CD4-positive, alpha-beta memory T cell (primary cell): ENCODE results near the gene FXYD3. TPM values are rescaled to one million over a fixed set of nuclear protein-coding genes. Genes with fewer than 3 reads are reported as not detected.

Source experiments
- CTCF ChIA-PET: fragments of 350-600 bp; sonication (Branson Sonifier 250); formaldehyde crosslinking; loops from one replicate; lab custom pipeline; 2021; ENCODE audit warnings: inconsistent platforms; ENCODE audit not compliant: partially characterized antibody; lab: Charles Lee
- POLR2A ChIA-PET: fragments of 350-600 bp; sonication (Branson Sonifier 250); formaldehyde crosslinking; loops from one replicate; lab custom pipeline; 2021; ENCODE audit not compliant: partially characterized antibody; lab: Charles Lee
- DNase-seq, 5 donors: peaks; one replicate each; pipeline versions ENCODE4 v3.0.0 to v3.0.0-alpha.2; 2020 to 2022; ENCODE audit warnings: mixed read lengths in 1 of 5
- H3K27ac ChIP-seq: one replicate; pipeline ENCODE4 v1.7.0; 2013; ENCODE audit warnings: low read depth, low read length
- H3K27me3 ChIP-seq: 2 replicates; pipeline ENCODE4 v1.7.0; 2013; ENCODE audit warnings: mild to moderate bottlenecking, low read length, moderate library complexity; ENCODE audit not compliant: insufficient read depth
- H3K36me3 ChIP-seq: 2 replicates; pipeline ENCODE4 v1.7.0; 2013; ENCODE audit warnings: mild to moderate bottlenecking, low read length, moderate library complexity; ENCODE audit not compliant: insufficient read depth
- H3K4me1 ChIP-seq: 2 replicates; pipeline ENCODE4 v1.7.0; 2013; ENCODE audit warnings: mild to moderate bottlenecking, low read length, moderate library complexity; ENCODE audit not compliant: insufficient read depth
- H3K4me3 ChIP-seq, 2 donors: one replicate each; pipeline ENCODE4 v1.7.0; 2013; ENCODE audit warnings: low read length in 2 of 2, mild to moderate bottlenecking in 1 of 2
- H3K9me3 ChIP-seq, 2 donors: one replicate each; pipeline ENCODE4 v1.7.0; 2013; ENCODE audit warnings: low read length in 2 of 2, control low read depth in 1 of 2; ENCODE audit not compliant: control insufficient read depth in 1 of 2
- H3K27ac Mint-ChIP-seq, 7 donors: one replicate each; pipeline ENCODE4 v1.8.0; 2020 to 2021; ENCODE audit warnings: mixed read lengths in 7 of 7, mild to moderate bottlenecking in 6 of 7, inconsistent platforms in 3 of 7, moderate library complexity in 3 of 7
- H3K27me3 Mint-ChIP-seq, 2 donors: one replicate each; pipeline ENCODE4 v1.8.0; 2020 to 2021; ENCODE audit warnings: mixed read lengths in 2 of 2
- H3K36me3 Mint-ChIP-seq, 2 donors: one replicate each; pipeline ENCODE4 v1.8.0; 2020 to 2021; ENCODE audit warnings: mixed read lengths in 2 of 2, inconsistent platforms in 1 of 2, mild to moderate bottlenecking in 1 of 2
- H3K4me1 Mint-ChIP-seq, 4 donors: one replicate each; pipeline ENCODE4 v1.8.0; 2020 to 2021; ENCODE audit warnings: mixed read lengths in 4 of 4, mild to moderate bottlenecking in 1 of 4
- H3K4me3 Mint-ChIP-seq, 8 donors: one replicate each; pipeline ENCODE4 v1.8.0; 2020 to 2021; ENCODE audit warnings: mixed read lengths in 8 of 8, mild to moderate bottlenecking in 7 of 8, moderate library complexity in 6 of 8, inconsistent platforms in 3 of 8
- H3K9me3 Mint-ChIP-seq, 8 donors: one replicate each; pipeline ENCODE4 v1.8.0; 2020 to 2021; ENCODE audit warnings: mixed read lengths in 8 of 8, mild to moderate bottlenecking in 5 of 8, inconsistent platforms in 3 of 8, moderate library complexity in 1 of 8
- intact Hi-C: fragments of 100-400 bp; cut with micrococcal nuclease; formaldehyde crosslinking; loops from one replicate; pipeline ENCODE4 v1.15.1; 2023
- polyA plus RNA-seq, 2 donors: library from polyadenylated mRNA; unstranded; fragments of 300-500 nt; fragmentation: Illumina TruSeq; gene quantifications; one replicate each; pipeline ENCODE4 v1.2.3, GENCODE V29; 2021
- total RNA-seq, 2 experiments: library from RNA; stranded (reverse); gene quantifications; one replicate each; pipeline ENCODE4 v1.2.3, GENCODE V29; 2021

Gene FXYD3
- total and polyA plus RNA-seq, 4 experiments from 2014 or later, result not detected

GRCh38 chr19:35114353-35115176, 1.1 kb upstream of the FXYD3 start:
- peak overlapping the region in 2 of 8 donors; percentile 25 to 36 for H3K4me3 Mint-ChIP-seq
- ChIA-PET CTCF (interaction anchor here (1.0 to 4.8 kb wide), 11 partner anchors 9 to 381 kb away, joined by 3 to 20 read pairs (median 4); partner anchors contain the start of gene LGI4), POLR2A (interaction anchor here (0.6 to 1.0 kb wide), 3 partner anchors 27 to 100 kb away, joined by 3 to 5 read pairs (median 3); no protein-coding TSS in a partner anchor)
- H3K27me3 ChIP-seq, result no peaks in the 10 kb centered on the region
- no peaks in the 10 kb centered on the region for H3K36me3 Mint-ChIP-seq
- H3K9me3 Mint-ChIP-seq, result peaks cover 0 to 1% (median 0%) of the 10 kb centered on the region in 8 donors
- peaks cover 5 to 11% of the 10 kb centered on the region in 2 donors for H3K27me3 Mint-ChIP-seq
- H3K36me3 ChIP-seq, result no peaks in the 10 kb centered on the region
- H3K27ac Mint-ChIP-seq, result peak overlapping the region in 4 of 7 donors; percentile 30 to 77 (median 60)
- no peak overlapping the region for H3K27ac ChIP-seq
- intact Hi-C loops, result loop anchor here (1.0 to 5.0 kb wide), 5 partner anchors 21 to 155 kb away; partner anchors contain the start of genes FXYD5 and LGI4
- peak; percentile 56 to 64 (median 58) for DNase-seq
- no peaks in the 10 kb centered on the region for H3K9me3 ChIP-seq
- no peak overlapping the region for H3K4me3 ChIP-seq
- H3K4me1 ChIP-seq, result peaks cover 9% of the 10 kb centered on the region
- peaks cover 4 to 7% (median 5%) of the 10 kb centered on the region in 4 donors for H3K4me1 Mint-ChIP-seq

DNA sequence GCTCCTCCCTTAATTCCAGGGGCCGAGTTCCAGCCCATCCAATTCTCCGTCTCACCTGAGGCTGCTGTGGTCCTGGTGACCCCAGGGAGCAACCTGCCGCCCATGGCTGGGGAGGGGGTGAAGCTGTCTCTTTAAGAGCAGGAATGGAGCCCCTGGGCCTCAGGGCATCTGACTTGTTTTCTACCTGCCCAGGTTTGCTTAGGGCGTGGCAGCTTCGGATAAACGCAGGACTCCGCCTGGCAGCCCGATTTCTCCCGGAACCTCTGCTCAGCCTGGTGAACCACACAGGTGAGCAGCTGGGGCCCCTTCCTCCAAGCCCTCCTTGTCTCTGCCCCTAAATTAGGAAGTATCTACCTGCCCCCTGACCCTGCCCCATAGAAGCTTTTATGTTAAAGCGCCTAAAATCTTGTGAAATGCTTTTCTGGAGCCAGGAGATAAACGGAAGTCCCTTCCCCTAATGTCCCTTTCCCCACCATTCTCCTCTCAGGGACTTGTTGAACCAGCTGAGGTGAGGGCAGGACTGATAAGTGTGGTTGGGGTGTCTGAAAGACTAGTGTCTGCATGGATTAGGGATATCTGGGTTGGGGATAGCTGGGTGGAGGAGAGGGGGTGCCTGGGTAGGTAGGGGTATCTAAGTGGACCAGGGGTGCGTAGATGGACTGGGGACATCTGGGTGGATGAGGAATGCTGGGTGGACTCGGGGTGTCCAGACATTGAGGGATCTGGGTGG, 614 bp downstream of the FXYD3 start:
- DNase-seq, result no peak
- CTCF ChIA-PET, result interaction anchor here (1.3 to 4.8 kb wide), 5 partner anchors 7 to 45 kb away, joined by 3 to 20 read pairs (median 11); partner anchors contain the start of gene LGI4
- Mint-ChIP-seq H3K36me3 (no peaks in the 10 kb centered on the region), H3K4me1 (peaks cover 4 to 7% (median 5%) of the 10 kb centered on the region in 4 donors), H3K27me3 (peaks cover 2 to 9% of the 10 kb centered on the region in 2 donors), H3K9me3 (no peaks in the 10 kb centered on the region), H3K4me3 (no peak overlapping the region), H3K27ac (no peak overlapping the region)
- peaks cover 9% of the 10 kb centered on the region for H3K4me1 ChIP-seq
- POLR2A ChIA-PET, result interaction anchor here (1.8 kb wide), 1 partner anchor 25 kb away, joined by 4 read pairs; no protein-coding TSS in a partner anchor
- intact Hi-C loops, result no loop called here
- no peaks in the 10 kb centered on the region for H3K27me3 ChIP-seq
- no peak overlapping the region for H3K27ac ChIP-seq
- H3K36me3 ChIP-seq, result no peaks in the 10 kb centered on the region
- H3K4me3 ChIP-seq, result no peak overlapping the region
- no peaks in the 10 kb centered on the region for H3K9me3 ChIP-seq

GRCh38 chr19:35117116-35117515, 1.5 kb downstream of the FXYD3 start:
- Mint-ChIP-seq H3K4me1 (peaks cover 4 to 7% (median 5%) of the 10 kb centered on the region in 4 donors), H3K27ac (no peak overlapping the region), H3K4me3 (no peak overlapping the region), H3K36me3 (no peaks in the 10 kb centered on the region), H3K27me3 (peaks cover 2 to 7% of the 10 kb centered on the region in 2 donors), H3K9me3 (no peaks in the 10 kb centered on the region)
- no peaks in the 10 kb centered on the region for H3K36me3 ChIP-seq
- DNase-seq, result no peak
- H3K27ac ChIP-seq, result no peak overlapping the region
- H3K4me3 ChIP-seq, result no peak overlapping the region
- ChIA-PET CTCF (interaction anchor here (0.8 to 4.8 kb wide), 4 partner anchors 19 to 100 kb away, joined by 3 to 20 read pairs (median 4); partner anchors contain the start of gene LGI4), POLR2A (interaction anchor here (1.8 kb wide), 1 partner anchor 24 kb away, joined by 4 read pairs; no protein-coding TSS in a partner anchor)
- H3K27me3 ChIP-seq, result no peaks in the 10 kb centered on the region
- H3K9me3 ChIP-seq, result no peaks in the 10 kb centered on the region
- intact Hi-C loops, result no loop called here
- peaks cover 9% of the 10 kb centered on the region for H3K4me1 ChIP-seq

GRCh38 chr19:35117799-35118198, 2.2 kb downstream of the FXYD3 start:
- Histone ChIP-seq H3K36me3 (no peaks in the 10 kb centered on the region), H3K4me3 (no peak overlapping the region), H3K27ac (no peak overlapping the region), H3K9me3 (no peaks in the 10 kb centered on the region), H3K4me1 (peaks cover 9% of the 10 kb centered on the region), H3K27me3 (no peaks in the 10 kb centered on the region)
- ChIA-PET POLR2A (interaction anchor here (1.8 kb wide), 1 partner anchor 23 kb away, joined by 4 read pairs; no protein-coding TSS in a partner anchor), CTCF (interaction anchor here (0.8 to 4.8 kb wide), 3 partner anchors 18 to 99 kb away, joined by 3 to 20 read pairs (median 4); partner anchors contain the start of gene LGI4)
- peaks cover 2 to 7% of the 10 kb centered on the region in 2 donors for H3K27me3 Mint-ChIP-seq
- H3K36me3 Mint-ChIP-seq, result no peaks in the 10 kb centered on the region
- H3K9me3 Mint-ChIP-seq, result no peaks in the 10 kb centered on the region
- no peak overlapping the region for H3K4me3 Mint-ChIP-seq
- H3K4me1 Mint-ChIP-seq, result peaks cover 4 to 7% (median 5%) of the 10 kb centered on the region in 4 donors
- intact Hi-C loops, result no loop called here
- H3K27ac Mint-ChIP-seq, result peak overlapping the region in 1 of 7 donors; percentile 42
- no peak for DNase-seq

GRCh38 chr19:35118268-35119020, 2.8 kb downstream of the FXYD3 start:
- ChIA-PET CTCF (interaction anchor here (1.7 to 4.8 kb wide), 2 partner anchors 18 to 23 kb away, joined by 3 to 20 read pairs; partner anchors contain the start of gene LGI4), POLR2A (no interaction called here)
- Histone ChIP-seq H3K4me1 (peaks cover 9% of the 10 kb centered on the region), H3K36me3 (no peaks in the 10 kb centered on the region), H3K27ac (no peak overlapping the region), H3K4me3 (no peak overlapping the region), H3K27me3 (no peaks in the 10 kb centered on the region), H3K9me3 (no peaks in the 10 kb centered on the region)
- H3K27ac Mint-ChIP-seq, result peak overlapping the region in 1 of 7 donors; percentile 52
- H3K27me3 Mint-ChIP-seq, result peaks cover 2 to 7% of the 10 kb centered on the region in 2 donors
- H3K36me3 Mint-ChIP-seq, result no peaks in the 10 kb centered on the region
- no peak overlapping the region for H3K4me3 Mint-ChIP-seq
- peaks cover 4 to 7% (median 5%) of the 10 kb centered on the region in 4 donors for H3K4me1 Mint-ChIP-seq
- H3K9me3 Mint-ChIP-seq, result no peaks in the 10 kb centered on the region
- intact Hi-C loops, result no loop called here
- no peak for DNase-seq

GRCh38 chr19:35119091-35119490, 3.5 kb downstream of the FXYD3 start:
- H3K27me3 Mint-ChIP-seq, result peaks cover 2 to 7% of the 10 kb centered on the region in 2 donors

More at GRCh38 chr19:35119091-35119490, 3.5 kb downstream of the FXYD3 start:
- no peaks in the 10 kb centered on the region for H3K36me3 ChIP-seq
- POLR2A ChIA-PET, result no interaction called here
- CTCF ChIA-PET, result interaction anchor here (1.7 kb wide), 1 partner anchor 23 kb away, joined by 3 read pairs; no protein-coding TSS in a partner anchor
- no peaks in the 10 kb centered on the region for H3K9me3 ChIP-seq
- H3K36me3 Mint-ChIP-seq, result no peaks in the 10 kb centered on the region
- no peak overlapping the region for H3K4me3 Mint-ChIP-seq
- no peak for DNase-seq
- peaks cover 13% of the 10 kb centered on the region for H3K4me1 ChIP-seq
- H3K9me3 Mint-ChIP-seq, result no peaks in the 10 kb centered on the region
- intact Hi-C loops, result no loop called here
- no peak overlapping the region for H3K27ac Mint-ChIP-seq
- peaks cover 6 to 13% (median 9%) of the 10 kb centered on the region in 4 donors for H3K4me1 Mint-ChIP-seq
- no peaks in the 10 kb centered on the region for H3K27me3 ChIP-seq
- no peak overlapping the region for H3K27ac ChIP-seq
- H3K4me3 ChIP-seq, result no peak overlapping the region
